LNCAP (cell line): Measurements from ENCODE around the gene CHRM2.

ENCODE experiments used
- TF ChIP-seq, protein P1 (sequence below): fragments of 450-650 bp; IDR thresholded peaks from 2 replicates; pipeline ENCODE4 v1.5.1; 2017; ENCODE audit warnings: mild to moderate bottlenecking

The CHRM2 gene

DNA sequence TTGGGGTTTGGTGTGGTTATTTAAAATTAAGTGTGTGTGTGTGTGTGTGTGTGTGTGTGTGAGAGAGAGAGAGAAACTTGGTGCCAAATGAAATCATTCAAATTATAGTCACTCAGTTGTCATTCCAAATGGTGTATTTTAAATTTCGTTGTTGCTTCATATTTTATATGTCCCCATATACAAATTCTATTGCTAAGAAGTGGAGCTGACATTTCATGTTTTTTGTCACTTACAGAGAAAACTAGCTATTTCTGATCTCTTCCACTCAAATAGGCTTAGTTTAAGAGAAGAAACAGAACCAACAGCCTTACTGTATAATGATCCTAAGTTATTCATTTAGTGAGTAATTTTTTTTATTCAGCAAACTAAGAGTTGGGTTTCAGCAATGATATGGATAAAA is 42.3 kb downstream of the CHRM2 start:
- TF ChIP-seq, protein P1, sequence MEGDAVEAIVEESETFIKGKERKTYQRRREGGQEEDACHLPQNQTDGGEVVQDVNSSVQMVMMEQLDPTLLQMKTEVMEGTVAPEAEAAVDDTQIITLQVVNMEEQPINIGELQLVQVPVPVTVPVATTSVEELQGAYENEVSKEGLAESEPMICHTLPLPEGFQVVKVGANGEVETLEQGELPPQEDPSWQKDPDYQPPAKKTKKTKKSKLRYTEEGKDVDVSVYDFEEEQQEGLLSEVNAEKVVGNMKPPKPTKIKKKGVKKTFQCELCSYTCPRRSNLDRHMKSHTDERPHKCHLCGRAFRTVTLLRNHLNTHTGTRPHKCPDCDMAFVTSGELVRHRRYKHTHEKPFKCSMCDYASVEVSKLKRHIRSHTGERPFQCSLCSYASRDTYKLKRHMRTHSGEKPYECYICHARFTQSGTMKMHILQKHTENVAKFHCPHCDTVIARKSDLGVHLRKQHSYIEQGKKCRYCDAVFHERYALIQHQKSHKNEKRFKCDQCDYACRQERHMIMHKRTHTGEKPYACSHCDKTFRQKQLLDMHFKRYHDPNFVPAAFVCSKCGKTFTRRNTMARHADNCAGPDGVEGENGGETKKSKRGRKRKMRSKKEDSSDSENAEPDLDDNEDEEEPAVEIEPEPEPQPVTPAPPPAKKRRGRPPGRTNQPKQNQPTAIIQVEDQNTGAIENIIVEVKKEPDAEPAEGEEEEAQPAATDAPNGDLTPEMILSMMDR = no peak

DNA sequence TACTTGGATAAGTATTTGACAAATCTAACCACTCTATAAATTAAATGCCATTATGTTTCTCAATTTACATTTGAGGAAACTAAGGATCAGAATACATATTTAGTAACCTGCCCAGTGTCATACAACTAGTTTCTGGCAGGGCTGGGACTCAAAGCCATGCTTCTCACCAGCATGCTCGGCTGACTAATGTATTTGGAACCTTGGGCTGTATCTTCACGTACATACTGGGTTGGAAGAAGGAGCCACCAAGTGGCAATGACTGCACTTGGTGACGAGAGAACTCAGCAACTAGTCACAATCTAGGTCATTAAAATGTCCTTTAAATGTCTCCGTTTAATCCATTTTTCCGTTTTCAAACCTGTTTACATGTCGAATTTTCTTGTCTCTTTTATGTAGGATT is 42.9 kb downstream of the CHRM2 start:
- TF ChIP-seq, protein P1 = no peak; the same call in 1 of the 2 replicates

DNA sequence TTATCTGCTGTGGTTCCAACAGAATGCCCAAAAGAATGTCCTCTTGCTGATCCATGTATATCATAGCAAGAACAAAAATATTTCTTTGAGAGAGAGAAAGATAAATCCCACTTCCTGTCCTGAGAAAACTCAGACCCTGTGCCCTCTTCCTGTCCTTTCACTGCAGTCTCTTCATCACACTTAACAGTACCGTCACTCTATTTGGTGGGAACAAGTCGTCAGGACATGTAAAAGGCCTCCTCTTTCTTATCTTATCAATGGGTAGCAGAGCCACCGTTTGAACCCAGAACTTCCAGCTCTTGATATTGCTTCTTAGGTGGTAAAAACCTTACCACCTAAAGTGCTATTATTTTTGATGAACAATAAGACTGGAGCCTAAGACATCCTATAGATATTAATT is 43.9 kb downstream of the CHRM2 start:
- TF ChIP-seq, protein P1 = no peak

DNA sequence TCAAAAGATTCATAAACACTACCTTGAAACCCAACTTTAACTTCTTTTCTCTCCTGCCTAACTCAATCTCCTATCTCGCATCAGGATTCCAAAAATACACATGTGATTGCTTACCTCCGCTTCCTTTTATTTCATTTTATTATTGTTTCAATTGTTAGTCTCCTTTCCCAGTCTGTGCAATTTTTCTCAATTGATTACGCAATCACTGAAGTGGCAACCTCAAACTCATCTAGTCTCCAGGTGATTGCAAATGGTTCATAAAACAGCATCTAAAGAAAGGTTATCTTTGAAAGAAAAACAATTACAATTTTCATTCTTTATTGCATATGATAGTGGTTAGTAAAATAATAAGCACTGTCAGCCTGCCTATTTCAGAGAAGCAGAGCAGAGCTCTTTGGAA is 45.6 kb downstream of the CHRM2 start:
- TF ChIP-seq, protein P1 = no peak

- TF ChIP-seq, protein P1 = no peak
These were observed 51.4 kb downstream of the CHRM2 start for GRCh38 chr7:136919820-136920219.

- TF ChIP-seq, protein P1 = no peak
These were observed 54.7 kb downstream of the CHRM2 start for GRCh38 chr7:136923111-136923667.

DNA sequence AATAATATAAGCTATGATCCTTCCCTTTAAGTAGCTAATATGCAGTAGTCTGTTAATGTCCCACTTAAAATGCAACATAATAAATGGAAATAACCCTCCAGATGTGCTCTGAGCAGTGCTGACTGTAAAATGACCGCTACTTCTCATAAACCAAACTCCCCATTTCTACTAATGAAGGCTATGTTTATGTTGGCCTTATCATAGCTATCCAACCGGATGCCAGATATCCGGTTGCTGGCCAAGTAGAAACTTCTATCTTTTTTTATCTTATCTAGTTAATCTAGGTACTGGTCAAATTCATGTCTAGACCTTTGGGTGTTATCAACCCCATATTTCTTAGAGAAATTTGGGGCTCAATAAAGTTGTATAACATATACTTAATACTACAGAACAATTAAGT is 56.6 kb downstream of the CHRM2 start:
- TF ChIP-seq, protein P1 = no peak

- TF ChIP-seq, protein P1 = no peak
These were observed 57.1 kb downstream of the CHRM2 start for GRCh38 chr7:136925556-136925955.
